ENCODE measurements around the gene IQSEC2.

DNA sequence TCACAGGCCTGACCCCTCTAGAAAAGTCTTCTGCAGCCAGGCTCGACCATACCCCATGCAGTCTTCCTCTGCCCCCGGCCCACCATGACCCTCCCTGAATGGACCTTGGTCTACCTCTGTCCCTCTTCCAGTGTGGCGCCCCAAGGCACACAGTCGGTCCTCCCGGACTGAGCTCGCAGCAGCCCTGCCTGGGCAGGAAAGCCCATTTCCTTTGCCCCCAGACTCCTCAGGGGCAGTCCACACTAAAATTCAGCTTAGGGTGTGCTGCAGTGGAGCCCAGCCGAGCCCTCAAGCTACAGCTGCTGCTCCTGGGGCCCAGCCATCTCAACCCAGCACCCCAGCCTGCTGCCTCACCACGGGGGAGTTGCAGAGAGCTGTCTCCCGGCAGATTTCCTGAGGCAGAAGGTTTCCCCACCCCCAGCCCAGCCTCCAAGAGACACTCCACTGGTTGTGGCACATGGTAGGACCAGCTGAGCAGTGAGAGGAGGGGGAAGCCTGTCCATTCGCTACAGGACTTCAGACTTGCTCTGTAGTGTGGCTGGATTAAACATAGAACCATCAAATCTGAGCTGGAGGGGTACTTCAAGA, 37.5 kb upstream of the IQSEC2 start:
- TF ChIP-seq POLR2AphosphoS5 (IDR thresholded peaks at IDR 0.05; ENCODE audit: borderline replicate concordance, low read depth, low read length): no peak
- no peak for TF ChIP-seq EZH2 (IDR thresholded peaks at IDR 0.05)
